Retina (tissue), 1 donor: ENCODE data around the gene AQP9.

Source experiments
- DNase-seq: peaks from one replicate; pipeline ENCODE4 v3.0.0-alpha.2; 2016

AQP9 gene

DNA sequence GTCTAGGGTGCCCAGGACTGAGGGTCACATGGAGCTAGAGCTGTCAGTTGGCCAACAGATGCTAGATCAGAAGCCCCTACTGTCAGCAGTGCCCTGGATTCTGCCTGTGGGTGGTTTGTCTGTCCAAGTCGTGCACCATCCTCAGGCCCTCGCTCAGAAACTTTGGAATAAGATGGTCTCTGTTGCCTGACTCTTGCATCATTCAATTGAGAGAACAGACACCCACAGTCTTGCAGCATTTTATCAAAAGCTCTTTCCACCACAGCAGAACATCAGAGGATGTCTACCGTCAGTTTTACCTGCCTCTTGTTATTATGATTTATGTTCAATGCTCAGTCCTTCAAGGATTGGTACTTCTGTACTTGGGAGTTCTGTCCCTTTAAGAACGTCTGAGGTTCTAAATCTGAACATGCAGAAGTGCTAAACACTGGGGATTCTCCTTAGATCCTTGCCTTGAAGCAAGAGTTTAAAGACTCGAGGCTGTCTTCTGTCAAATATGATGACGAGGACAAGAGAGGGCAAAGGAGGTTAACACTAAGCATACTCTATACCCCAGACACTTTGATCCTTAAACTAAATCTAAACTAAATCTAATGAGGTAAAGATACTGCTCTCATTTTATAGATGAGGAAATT is 4.8 kb downstream of the AQP9 start:
- DNase-seq, result no peak

DNA sequence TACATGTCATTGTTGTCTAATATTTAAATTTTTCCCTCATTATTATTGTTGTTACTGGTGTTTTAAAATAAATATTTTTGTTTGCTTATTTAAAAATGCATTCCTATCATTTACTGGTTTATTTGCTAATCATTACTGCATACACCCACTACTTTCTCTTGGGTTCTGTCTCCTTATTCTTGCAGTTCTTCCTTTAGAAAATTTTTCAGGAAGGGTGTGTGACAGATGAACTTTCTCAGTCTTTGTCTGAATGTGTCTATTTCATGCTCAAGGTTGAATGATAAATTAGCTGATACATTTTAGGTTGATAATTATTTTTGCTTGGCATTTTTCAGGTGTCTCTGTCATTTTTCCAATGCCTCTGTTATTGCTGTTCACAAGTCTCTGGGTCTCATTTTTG is 7.4 kb downstream of the AQP9 start:
- no peak for DNase-seq

DNA sequence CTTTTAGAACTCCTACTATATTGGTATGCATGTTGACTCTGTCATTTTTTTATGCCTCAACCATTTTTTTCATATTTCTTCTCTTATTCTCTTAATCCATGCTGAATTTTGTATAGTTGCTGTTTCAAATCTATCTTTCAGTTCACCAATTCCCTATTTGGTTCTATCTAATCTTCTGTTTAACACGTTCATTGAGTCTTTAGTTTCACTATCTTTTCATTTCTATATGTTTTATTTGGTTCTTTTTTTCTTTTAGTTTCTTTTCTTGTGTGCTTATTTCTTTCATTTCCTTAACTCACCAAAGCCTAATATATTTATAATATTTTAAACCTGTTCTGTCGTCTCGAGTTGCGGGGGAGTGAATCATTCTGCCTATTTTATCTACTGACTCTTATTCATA is 8.0 kb downstream of the AQP9 start:
- no peak for DNase-seq

DNA sequence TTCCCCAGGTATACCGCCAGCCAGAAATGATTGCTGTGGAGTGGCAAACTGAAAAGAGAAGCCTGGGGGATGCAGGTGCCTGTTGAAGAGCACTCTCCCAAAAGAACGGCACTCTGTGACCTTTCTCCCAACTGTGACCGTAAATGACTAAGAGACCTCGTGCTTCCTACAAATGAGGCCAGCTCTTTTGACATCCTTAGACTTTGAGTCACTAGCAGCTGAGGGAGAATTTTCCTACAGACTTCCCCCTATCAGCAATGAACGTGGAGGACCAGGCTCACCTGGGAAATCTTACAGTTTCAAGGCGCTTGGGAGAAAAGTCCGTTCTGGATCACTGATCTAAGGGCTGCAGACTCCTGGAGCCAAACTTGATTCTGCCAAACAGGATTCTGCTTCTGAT is 8.6 kb downstream of the AQP9 start:
- DNase-seq, result no peak

DNA sequence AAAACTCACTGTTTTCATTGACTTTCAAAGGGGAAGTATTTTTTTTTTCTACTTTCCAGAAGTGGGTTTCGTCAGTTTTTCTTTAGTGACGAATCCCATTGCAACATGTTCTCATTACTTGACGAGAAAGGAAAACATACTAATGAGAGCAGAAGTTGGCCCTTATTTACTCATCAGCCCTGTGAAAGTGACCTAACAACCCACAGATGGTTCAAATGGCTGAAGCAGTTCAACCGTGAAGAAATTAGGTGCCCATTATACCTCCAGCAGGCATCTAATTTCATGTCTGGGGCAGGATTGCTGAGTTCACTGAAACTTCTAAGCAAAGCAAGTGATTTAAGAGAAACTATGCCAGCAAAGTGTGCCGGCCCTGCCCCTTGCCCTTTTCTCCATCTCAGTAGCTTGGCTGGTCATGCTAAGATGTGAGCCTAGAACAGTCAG is 9.0 kb downstream of the AQP9 start:
- DNase-seq, result no peak

DNA sequence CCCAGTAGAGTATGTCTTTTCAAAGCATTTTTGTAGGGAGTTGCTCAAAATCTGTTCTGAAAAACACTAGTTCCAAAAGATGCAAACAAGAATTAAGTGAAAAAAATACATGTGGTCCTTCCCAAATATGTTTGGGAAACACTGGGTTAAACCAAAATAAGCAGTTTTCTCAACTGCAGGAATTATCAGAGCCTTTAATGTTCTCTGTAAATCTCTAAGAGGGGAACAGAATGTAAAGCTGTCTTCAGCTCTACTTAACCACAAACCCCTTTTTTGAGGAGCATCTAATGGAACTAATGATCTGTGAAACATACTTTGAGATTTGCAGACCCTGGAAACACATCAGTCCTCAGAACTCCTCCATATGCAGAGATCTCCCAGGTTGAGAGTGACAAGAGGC is 9.9 kb downstream of the AQP9 start:
- DNase-seq, result no peak

DNA sequence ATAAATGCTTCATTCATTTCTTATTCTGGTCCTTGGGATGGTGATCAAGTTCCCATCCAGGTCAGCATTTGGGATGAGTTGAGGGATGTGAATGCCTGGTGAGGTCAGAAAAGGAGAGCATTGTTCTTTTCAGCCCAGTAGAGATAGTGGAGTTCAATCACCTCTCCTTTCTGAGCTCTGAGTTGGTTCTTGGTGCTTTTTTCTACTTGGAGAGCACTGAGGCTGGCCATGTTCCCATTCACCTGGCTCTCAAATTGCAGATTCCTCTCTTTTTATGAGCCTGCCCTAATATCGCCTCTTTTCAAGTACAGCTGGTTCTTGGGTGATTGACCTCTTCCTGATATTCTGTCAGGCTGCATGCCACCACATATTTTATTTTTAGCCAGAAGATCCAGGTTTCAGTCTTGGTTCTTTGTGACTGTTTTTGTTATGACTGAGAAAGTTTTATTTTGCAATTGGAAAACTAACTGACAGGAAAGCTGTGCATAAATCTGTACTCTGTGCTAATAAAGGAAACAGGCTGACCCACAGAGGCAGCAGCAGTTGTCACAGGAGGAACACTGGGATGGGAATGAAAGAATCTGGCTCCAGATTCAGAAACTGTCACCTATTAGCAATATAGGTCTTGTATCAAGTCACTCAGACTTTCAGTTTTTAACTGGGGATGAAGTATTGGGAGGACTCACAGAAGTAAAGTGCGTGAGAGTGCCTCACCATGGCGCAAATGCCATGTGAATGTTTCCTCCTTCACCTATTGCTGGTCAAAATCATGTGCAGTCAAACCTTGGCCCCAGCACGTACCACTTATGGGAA is 10.7 kb downstream of the AQP9 start:
- DNase-seq, result no peak

DNA sequence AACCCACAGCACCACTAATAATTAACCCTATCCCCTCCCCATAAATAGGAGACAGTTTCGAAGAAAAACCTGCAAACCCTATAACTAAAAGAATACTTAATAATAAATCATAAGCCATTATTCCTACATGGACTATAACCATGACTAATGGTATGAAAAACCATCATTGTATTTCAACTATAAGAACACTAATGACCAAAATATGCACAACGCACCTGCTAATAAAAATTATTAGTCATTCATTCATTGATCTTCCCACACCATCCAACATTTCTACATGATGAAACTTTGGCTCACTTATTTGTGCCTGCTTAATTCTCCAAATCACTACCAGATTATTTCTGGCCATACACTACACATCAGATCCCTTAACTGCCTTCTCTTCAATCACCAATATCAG is 16.6 kb downstream of the AQP9 start:
- no peak for DNase-seq

DNA sequence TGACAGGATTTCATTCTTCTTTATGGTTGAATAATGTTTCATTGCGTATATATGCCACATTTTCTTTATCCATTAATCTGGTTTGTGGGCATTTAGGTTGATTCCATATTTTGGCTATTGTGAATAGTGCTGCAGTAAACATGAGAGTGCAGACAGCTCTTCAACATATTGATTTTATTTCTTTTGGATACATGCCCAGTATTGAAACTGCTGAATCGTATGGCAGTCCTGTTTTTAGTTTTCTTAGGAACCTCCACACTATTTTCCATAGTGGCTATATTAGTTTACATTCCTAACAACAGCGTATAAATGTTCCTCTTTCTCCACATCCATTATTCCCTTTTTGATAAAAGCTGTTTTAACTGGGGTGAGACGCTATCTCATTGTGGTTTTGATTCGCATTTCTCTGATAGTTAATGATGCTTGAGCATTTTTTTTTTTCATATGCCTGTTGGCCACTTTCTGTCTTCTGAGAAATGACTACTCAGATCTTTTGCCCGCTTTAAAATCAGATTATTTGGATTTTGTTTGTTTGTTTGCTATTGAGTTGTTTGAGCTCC is 21.7 kb downstream of the AQP9 start:
- no peak for DNase-seq

DNA sequence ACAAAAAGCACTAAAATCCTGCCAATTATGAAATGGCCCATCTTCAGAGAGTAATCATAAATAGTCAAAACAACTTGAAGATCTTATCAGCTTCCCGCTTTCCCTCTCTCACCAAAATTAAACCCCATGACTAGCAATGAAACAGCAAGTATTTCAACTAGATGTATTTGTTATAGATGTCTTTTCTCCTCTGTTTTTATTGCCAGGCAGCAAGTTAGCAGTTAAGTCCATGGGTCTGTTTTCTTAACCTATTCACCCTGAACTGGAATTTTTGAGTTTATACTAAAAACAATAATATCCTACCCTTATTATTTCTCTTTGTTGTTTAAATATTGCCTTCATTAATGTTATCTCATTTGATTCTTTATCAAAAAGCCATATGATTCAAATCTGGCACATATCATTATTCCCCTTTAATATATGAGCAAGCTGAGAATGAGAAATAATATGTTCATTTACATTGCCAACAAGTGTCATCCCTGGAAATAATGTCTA is 23.3 kb downstream of the AQP9 start:
- no peak for DNase-seq

DNA sequence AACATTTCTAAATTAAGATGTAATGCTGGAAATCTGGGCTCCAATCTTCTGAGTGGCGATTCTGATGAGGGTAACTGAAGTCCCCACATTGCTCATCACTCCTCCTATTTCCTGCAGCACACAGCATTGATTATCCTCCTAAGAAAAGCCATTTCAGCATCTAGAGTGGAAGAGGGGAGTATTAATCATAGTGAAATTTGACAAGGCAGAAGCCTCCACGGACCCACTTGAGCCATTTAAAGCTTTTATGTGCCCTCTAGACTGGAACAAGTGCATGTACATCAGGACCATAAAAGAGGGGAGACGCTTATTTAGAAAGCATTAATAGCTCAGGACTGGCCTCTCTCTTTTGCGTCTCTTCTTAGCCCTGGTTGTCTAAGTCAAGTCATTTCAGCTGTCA is 25.8 kb downstream of the AQP9 start:
- peak; percentile 39 for DNase-seq

DNA sequence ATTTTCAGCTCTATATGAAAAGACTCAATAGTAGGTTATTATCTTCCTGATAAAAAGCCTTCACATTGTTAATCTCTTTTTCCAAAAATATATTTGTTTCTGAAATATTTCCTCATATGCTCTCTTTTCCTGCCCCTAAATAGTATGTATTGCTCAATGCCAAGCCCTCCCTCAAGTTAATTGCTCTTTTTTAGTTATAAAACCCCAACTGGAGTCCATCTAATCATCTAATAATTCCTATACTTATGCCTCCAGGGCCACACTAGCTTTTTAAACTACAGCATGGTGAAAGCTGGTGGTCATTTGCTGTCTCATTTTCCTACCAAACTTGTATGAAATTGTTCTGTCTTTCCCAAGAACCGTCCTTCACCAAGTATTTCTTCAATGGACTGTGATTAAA is 26.7 kb downstream of the AQP9 start:
- DNase-seq, result no peak

DNA sequence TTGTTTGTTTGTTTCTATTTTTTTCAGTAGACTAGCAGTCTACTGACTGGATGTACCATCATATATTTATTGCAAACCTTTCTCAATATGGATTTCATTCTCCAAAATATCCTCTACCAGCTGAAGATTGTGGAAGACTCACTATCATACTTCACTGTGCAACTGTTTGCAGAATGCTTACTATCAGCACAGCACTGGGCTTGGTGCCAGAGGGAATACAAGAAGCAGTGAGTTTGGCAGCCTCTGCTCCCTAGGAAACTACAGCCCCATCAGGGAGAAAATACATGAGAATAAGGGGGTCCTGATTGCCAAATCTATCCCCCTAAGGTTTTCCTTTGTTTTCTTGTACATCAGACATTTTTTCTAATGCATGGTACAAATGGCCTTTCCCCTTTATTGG is 27.5 kb downstream of the AQP9 start:
- DNase-seq, result no peak

DNA sequence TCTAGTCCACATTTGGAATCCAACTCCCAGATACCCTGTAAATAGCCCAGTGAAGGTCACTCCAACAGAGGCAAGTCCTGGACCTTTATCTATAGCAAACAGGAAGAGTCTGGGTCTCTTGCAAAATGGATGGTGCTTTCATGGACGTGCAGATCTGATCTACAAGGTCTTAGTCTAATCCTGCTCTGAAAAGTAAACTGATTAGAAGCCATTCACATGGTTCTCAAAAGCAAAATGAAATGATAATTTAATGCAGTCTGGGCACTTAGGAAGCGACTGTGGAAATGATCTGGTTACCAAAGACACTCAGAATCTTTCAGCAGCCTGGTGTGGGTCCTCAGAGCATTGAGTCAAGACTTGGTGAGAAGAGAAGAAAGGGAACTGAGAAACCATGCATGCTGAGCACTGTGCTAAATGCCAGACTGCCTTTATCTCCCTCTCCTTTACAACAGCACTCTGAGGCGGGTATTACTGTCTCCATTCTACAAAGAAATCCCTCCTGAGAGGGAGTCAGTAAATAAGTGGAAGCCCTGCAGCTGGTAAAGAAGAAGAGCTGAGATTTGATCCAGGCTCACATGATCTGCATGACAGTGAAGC is 29.0 kb downstream of the AQP9 start:
- no peak for DNase-seq

DNA sequence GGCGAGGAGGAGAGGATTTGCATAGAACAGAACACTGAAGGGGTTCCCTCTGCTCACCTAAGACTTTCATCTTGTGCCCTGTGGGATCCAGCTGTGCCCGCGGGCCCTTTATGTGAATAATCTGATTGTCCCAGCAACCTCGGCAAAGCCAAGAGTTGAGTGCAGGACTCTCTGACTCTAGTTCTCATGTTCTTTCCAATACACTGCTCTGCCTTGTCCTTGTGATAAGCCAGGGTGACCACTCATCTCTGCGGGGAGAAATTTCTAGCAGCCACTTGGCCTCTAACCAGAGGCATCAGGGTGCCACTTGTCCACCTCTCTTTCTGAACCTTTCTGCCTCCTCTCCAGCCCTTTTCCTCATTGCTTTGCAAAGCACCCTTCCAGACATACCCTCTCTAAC is 31.8 kb downstream of the AQP9 start:
- no peak for DNase-seq

DNA sequence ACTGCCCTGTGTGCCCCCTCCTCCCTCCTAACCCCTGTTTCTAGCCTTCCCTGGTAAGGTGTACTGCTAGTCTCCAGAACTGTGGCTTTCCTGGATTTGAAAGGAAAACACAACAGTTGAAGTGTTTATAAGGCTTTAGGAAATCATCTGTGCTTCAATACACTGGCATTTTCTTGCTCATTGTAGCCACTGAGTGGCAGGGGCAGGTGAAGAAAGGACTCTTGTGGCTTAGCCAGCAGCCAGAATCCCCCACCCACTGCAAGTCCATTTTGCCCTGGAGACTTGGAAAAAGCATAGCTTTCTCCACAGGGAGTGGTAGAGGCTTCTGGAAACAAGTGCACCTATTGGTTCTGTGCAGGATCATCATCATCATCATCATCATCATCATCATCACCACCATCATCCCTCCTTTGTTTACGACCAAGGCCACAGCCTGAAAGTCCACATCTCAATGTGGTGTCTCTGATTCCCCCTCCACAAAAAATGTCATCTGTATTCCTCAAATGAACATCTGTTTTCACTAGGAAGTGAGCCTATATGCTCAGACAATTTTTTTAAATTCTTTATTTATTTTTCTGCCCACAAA is 33.4 kb downstream of the AQP9 start:
- DNase-seq, result no peak

DNA sequence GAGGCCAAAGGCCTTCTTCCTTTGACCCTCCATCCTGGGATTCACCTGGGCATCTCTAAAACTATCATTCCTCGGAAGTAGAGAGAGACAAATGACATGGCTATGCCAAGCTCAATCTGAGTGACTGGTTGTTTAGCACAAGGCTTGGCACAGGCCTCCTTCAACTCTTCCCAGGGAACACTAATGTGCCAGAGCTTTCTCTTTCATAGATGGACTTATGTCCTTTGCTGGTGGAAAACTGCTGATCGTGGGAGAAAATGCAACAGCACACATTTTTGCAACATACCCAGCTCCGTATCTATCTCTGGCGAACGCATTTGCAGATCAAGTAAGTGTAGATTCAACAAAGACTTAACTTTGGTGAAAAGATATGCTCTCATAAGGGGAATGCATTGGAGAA is 36.5 kb downstream of the AQP9 start:
- no peak for DNase-seq

DNA sequence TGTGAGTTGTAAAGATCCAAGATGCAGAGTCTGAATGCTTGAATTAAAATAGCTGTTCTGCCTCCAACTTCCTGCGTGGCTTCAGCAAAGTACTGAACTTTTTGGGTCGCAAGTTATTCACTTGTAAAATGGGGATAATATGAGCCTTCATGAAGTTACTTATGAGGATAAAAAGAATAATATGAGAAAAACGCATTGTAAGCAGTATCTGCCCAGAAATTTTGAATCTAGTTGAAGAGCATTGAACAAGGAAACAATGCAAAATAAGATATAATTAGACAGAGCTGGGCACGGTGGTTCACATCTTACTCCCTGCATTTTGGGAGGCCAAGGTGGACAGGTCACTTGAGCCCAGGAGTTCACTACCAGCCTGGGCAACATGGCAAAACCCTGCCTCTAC is 37.8 kb downstream of the AQP9 start:
- DNase-seq, result no peak

DNA sequence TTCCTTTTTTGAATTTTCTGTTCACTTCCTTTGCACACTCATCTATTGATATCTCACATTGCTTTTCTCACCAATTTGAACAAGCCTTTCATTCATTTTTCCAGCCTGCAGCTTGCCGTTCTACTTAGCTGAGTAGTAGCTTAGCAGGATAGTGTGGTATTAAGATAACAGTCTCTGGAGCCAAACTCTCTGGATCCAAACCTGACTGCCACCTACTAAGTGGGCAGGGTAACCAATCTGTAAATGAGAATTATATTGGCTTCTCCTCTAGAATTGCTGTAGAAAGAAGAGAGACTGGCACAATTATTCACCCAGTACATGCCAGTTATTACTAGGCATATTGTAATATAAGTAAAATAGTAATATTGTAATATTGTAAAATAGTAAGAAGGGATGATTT is 40.5 kb downstream of the AQP9 start:
- no peak for DNase-seq

DNA sequence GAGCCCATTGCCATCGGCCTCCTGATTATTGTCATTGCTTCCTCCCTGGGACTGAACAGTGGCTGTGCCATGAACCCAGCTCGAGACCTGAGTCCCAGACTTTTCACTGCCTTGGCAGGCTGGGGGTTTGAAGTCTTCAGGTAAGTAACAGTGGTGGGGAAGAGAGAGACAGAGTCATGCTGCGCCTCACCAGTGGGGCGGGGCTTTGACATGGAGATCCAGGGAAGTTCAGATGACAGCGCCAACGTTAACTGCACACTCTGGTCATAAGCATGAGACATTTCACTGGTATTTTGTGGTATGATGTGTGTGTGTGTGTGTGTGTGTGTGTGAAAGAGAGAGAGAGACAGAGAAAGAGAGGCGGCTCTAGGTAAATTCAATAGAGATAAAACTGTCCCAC is 41.0 kb downstream of the AQP9 start:
- DNase-seq, result no peak

DNA sequence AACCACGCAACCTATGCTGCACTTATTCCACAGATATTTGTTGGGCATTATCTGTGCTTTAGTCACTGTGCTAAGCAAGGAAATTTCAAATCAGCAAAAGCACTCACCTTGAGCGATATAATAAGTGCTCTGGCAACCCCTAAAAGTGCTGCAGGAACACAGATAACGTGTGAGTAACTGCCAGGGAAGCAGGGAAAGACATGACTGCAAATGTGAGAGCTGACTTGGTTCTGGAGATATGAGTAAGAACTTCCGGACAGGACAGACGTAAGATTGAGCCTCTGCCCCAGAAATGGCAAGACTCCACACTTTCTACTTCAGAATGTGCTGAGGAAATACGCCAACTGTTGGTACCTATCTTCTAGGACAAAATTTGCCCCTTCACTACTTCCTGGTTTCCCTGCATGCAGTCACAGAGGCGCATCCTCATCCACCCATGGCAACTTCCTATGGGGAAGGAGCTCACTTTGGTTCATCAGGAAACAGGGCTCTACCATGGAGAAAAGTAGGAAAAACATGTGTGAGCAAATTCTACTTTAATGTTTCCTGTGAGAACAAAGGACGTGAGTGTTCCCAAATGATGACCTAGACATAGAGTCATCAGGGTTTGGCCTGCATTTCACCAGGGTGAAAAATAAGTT is 41.7 kb downstream of the AQP9 start:
- DNase-seq, result no peak

DNA sequence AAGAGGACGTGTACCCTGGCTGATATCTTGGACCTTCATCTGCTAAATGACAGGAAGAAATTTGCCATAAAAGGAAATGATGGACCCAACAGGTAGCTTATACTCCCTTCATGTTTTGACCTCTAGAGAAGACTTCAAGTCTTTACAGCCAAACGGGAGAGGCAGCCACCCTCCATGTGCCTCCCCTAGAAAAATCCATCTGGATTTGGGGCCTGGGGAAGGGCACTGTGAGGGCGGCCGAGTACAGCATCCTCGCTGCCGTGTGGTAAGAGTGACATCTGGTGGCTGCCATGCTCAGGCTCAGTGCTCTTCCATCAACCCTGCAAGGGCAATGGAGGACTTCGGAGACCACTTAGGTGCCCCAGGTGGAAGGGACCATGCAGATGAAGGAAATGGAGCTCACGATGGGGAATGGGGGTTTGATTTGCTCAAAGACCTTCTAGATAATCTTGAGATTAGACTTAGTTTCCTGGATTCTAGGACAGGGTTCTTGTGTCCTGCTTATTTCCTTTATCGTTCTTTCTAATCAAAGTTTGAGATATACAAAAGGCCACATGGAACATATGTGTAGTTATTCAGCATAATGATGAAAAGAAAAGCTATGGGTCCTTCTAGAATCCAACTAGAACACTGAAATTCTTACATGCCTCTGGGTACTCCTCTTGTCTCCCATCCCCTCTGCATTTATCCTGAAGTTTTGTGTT is 44.4 kb downstream of the AQP9 start:
- DNase-seq, result peak; percentile 77
